Gastroesophageal sphincter (tissue), 4 donors: ENCODE measurements around the gene CTNNA2. TPM values are rescaled to one million over a fixed set of nuclear protein-coding genes. Genes with fewer than 3 reads are reported as not detected.

ENCODE experiments used
- ATAC-seq: fragments of 150-250 bp; one replicate; pipeline ENCODE4 v1.9.1; 2016; ENCODE audit warnings: mild to moderate bottlenecking, moderate library complexity
- H3K27ac ChIP-seq, 4 donors: fragments of 200-600 bp; sonication (generic) in 3 of 4; 1 replicate in 3 of 4; 2 replicates in 1 of 4; pipeline ENCODE4 v1.5.1; 2016 to 2019
- H3K27me3 ChIP-seq: fragments of 200-600 bp; sonication (generic); one replicate; pipeline ENCODE4 v1.5.1; 2019
- H3K36me3 ChIP-seq, 2 donors: fragments of 200-600 bp; sonication (generic); one replicate each; pipeline ENCODE4 v1.5.1; 2019; ENCODE audit warnings: control low read depth in 1 of 2
- H3K4me1 ChIP-seq, 3 donors: fragments of 200-600 bp; sonication (generic); 1 replicate in 2 of 3; 2 replicates in 1 of 3; pipeline ENCODE4 v1.5.1; 2016 to 2019; ENCODE audit warnings: control low read depth in 2 of 3
- H3K4me3 ChIP-seq, 2 donors: fragments of 200-600 bp; sonication (generic); one replicate each; pipeline ENCODE4 v1.5.1; 2019; ENCODE audit warnings: mild to moderate bottlenecking in 1 of 2, moderate library complexity in 1 of 2
- H3K9me3 ChIP-seq, 3 donors: fragments of 200-600 bp; sonication (generic); one replicate each; pipeline ENCODE4 v1.5.1; 2017 to 2019; ENCODE audit warnings: control low read depth in 2 of 3
- CTCF ChIP-seq, 4 experiments: fragments of 200-600 bp in 2 of 4; fragments of 450-650 bp in 2 of 4; sonication (generic) in 1 of 4; IDR thresholded peaks; one replicate each; pipeline ENCODE4 v1.5.1; 2017 to 2019; ENCODE audit warnings: antibody characterized with exemption in 4 of 4, mild to moderate bottlenecking in 2 of 4, moderate library complexity in 2 of 4
- EP300 ChIP-seq: sonication (generic); formaldehyde crosslinking; IDR thresholded peaks from one replicate; pipeline ENCODE4 v1.6.1; 2017; ENCODE audit warnings: antibody characterized with exemption, mild to moderate bottlenecking
- POLR2A ChIP-seq, 2 donors: fragments of 450-650 bp; IDR thresholded peaks; one replicate each; pipeline ENCODE4 v1.6.1; 2017; ENCODE audit warnings: antibody characterized with exemption in 2 of 2, mild to moderate bottlenecking in 2 of 2, moderate library complexity in 1 of 2
- POLR2AphosphoS5 ChIP-seq: sonication (generic); formaldehyde crosslinking; IDR thresholded peaks from one replicate; pipeline ENCODE4 v1.6.1; 2017; ENCODE audit warnings: antibody characterized with exemption
- WGBS, 2 donors: methylation state at CpG; one replicate each; pipeline ENCODE4 v1.1.5; 2018; ENCODE audit warnings: low coverage in 1 of 2; 5-methylcytosine and 5-hydroxymethylcytosine counted together
- total RNA-seq, 4 donors: library from RNA; depleted of rRNA; stranded (reverse); fragments of >200 nt; gene quantifications; one replicate each; pipeline ENCODE4 v1.1.0, GENCODE V29; 2016

Gene CTNNA2
- total RNA-seq, 4 donors from 2014 or later, result 0.15 to 4.2 (median 0.68) TPM

- no peak for TF ChIP-seq POLR2AphosphoS5
- no peak for TF ChIP-seq CTCF (IDR thresholded peaks at IDR 0.05)
- no peak for TF ChIP-seq EP300
- no peak for TF ChIP-seq POLR2A (IDR thresholded peaks at IDR 0.05)
- no peak overlapping the region for H3K4me3 ChIP-seq
- peaks cover 0 to 9% (median 0%) of the 10 kb centered on the region in 3 donors for H3K9me3 ChIP-seq
- no peaks in the 10 kb centered on the region for H3K27me3 ChIP-seq
- ATAC-seq, result no peak
- H3K36me3 ChIP-seq, result no peaks in the 10 kb centered on the region
- WGBS, 2 donors, result 48 to 82% methylated on average over 2 of the region's 2 CpGs
- no peak overlapping the region for H3K27ac ChIP-seq
- no peaks in the 10 kb centered on the region for H3K4me1 ChIP-seq
Observed at GRCh38 chr2:80205498-80205897, 692.6 kb downstream of the CTNNA2 start.

- Histone ChIP-seq H3K4me3 (no peak overlapping the region), H3K9me3 (peaks cover 0 to 2% (median 0%) of the 10 kb centered on the region in 3 donors), H3K27me3 (no peaks in the 10 kb centered on the region), H3K36me3 (no peaks in the 10 kb centered on the region), H3K4me1 (no peaks in the 10 kb centered on the region), H3K27ac (no peak overlapping the region)
- ATAC-seq, result no peak
- 89 to 96% methylated on average over 5 of the region's 5 CpGs for WGBS, 2 donors
- TF ChIP-seq EP300, result no peak
- no peak for TF ChIP-seq POLR2A (IDR thresholded peaks at IDR 0.05)
- no peak for TF ChIP-seq CTCF (IDR thresholded peaks at IDR 0.05)
- TF ChIP-seq POLR2AphosphoS5, result no peak
Observed at GRCh38 chr2:80209458-80209857, 696.6 kb downstream of the CTNNA2 start.

GRCh38 chr2:80217446-80217845 lies 704.6 kb downstream of the CTNNA2 start:
- no peaks in the 10 kb centered on the region for H3K4me1 ChIP-seq
- no peaks in the 10 kb centered on the region for H3K27me3 ChIP-seq
- H3K9me3 ChIP-seq, result peaks cover 0 to 23% (median 0%) of the 10 kb centered on the region in 3 donors
- H3K27ac ChIP-seq, result no peak overlapping the region
- no peak for ATAC-seq
- H3K4me3 ChIP-seq, result no peak overlapping the region
- TF ChIP-seq EP300, result no peak
- no peak for TF ChIP-seq POLR2AphosphoS5
- no peak for TF ChIP-seq CTCF (IDR thresholded peaks at IDR 0.05)
- TF ChIP-seq POLR2A (IDR thresholded peaks at IDR 0.05), result no peak
- no peaks in the 10 kb centered on the region for H3K36me3 ChIP-seq

- ATAC-seq, result no peak
- 80 to 83% methylated on average over 2 of the region's 2 CpGs for WGBS, 2 donors
- H3K4me1 ChIP-seq, result no peaks in the 10 kb centered on the region
- no peaks in the 10 kb centered on the region for H3K27me3 ChIP-seq
- no peaks in the 10 kb centered on the region for H3K36me3 ChIP-seq
- H3K27ac ChIP-seq, result no peak overlapping the region
- H3K4me3 ChIP-seq, result no peak overlapping the region
- H3K9me3 ChIP-seq, result no peaks in the 10 kb centered on the region
- TF ChIP-seq EP300 (no peak), POLR2AphosphoS5 (no peak)
Observed at GRCh38 chr2:80222644-80223043, 709.8 kb downstream of the CTNNA2 start.

GRCh38 chr2:80231421-80231820 lies 718.6 kb downstream of the CTNNA2 start:
- no peaks in the 10 kb centered on the region for H3K27me3 ChIP-seq
- H3K4me1 ChIP-seq, result no peaks in the 10 kb centered on the region
- ATAC-seq, result no peak
- 78 to 83% methylated on average over 1 of the region's 1 CpG for WGBS, 2 donors
- H3K36me3 ChIP-seq, result no peaks in the 10 kb centered on the region
- H3K9me3 ChIP-seq, result no peaks in the 10 kb centered on the region
- H3K27ac ChIP-seq, result no peak overlapping the region
- no peak overlapping the region for H3K4me3 ChIP-seq
- no peak for TF ChIP-seq CTCF (IDR thresholded peaks at IDR 0.05)
- TF ChIP-seq POLR2A (IDR thresholded peaks at IDR 0.05), result no peak
- TF ChIP-seq EP300, result no peak
- no peak for TF ChIP-seq POLR2AphosphoS5

GRCh38 chr2:80233333-80233732 lies 720.5 kb downstream of the CTNNA2 start:
- ATAC-seq, result no peak
- WGBS, 2 donors, result 83 to 86% methylated on average over 1 of the region's 1 CpG
- H3K9me3 ChIP-seq, result no peaks in the 10 kb centered on the region
- no peaks in the 10 kb centered on the region for H3K4me1 ChIP-seq
- H3K27me3 ChIP-seq, result no peaks in the 10 kb centered on the region
- TF ChIP-seq EP300 (no peak), CTCF (IDR thresholded peaks at IDR 0.05) (no peak), POLR2AphosphoS5 (no peak), POLR2A (IDR thresholded peaks at IDR 0.05) (no peak)
- H3K4me3 ChIP-seq, result no peak overlapping the region
- no peak overlapping the region for H3K27ac ChIP-seq
- H3K36me3 ChIP-seq, result no peaks in the 10 kb centered on the region
